HL-60 (cell line): Measurements from ENCODE around the gene AP1M2.

Experiments used
- DNase-seq, 2 experiments: peaks; one replicate each; pipeline ENCODE4 v3.0.0-alpha.2; 2010 to 2020; ENCODE audit warnings: low read depth in 1 of 2, low spot score in 1 of 2
- H3K27ac ChIP-seq: fragments of 250-450 bp; sonication (Bioruptor Pico); replicated peaks from 2 replicates; pipeline ENCODE4 v1.5.1; 2020; ENCODE audit warnings: mild to moderate bottlenecking, moderate library complexity
- H3K27me3 ChIP-seq: fragments of 250-450 bp; sonication (Bioruptor Pico); 2 replicates; pipeline ENCODE4 v1.5.1; 2021; ENCODE audit warnings: mild to moderate bottlenecking, moderate library complexity; ENCODE audit not compliant: insufficient read depth, poor library complexity, severe bottlenecking
- H3K4me3 ChIP-seq: replicated peaks from 2 replicates; pipeline ENCODE4 v1.5.1; 2011; ENCODE audit warnings: mild to moderate bottlenecking, control low read depth, low read length; ENCODE audit not compliant: insufficient read depth
- GABPA ChIP-seq: IDR thresholded peaks from 2 replicates; pipeline ENCODE4 v1.6.1; 2012; ENCODE audit warnings: low read depth
- POLR2AphosphoS5 ChIP-seq: IDR thresholded peaks from 2 replicates; pipeline ENCODE4 v1.6.1; 2012; ENCODE audit warnings: low read depth
- SPI1 ChIP-seq: IDR thresholded peaks from 2 replicates; pipeline ENCODE4 v1.6.1; 2012; ENCODE audit warnings: low read depth, mild to moderate bottlenecking, borderline replicate concordance
- TF ChIP-seq, protein P1 (sequence below): IDR thresholded peaks from one replicate; pipeline ENCODE4 v1.5.1; 2011; ENCODE audit warnings: low read length, control low read depth, inconsistent platforms; ENCODE audit not compliant: insufficient read depth
- TF ChIP-seq, protein P2 (sequence below): IDR thresholded peaks from 2 replicates; pipeline ENCODE4 v1.6.1; 2012; ENCODE audit warnings: low read depth; ENCODE audit not compliant: insufficient replicate concordance

The AP1M2 gene

DNA sequence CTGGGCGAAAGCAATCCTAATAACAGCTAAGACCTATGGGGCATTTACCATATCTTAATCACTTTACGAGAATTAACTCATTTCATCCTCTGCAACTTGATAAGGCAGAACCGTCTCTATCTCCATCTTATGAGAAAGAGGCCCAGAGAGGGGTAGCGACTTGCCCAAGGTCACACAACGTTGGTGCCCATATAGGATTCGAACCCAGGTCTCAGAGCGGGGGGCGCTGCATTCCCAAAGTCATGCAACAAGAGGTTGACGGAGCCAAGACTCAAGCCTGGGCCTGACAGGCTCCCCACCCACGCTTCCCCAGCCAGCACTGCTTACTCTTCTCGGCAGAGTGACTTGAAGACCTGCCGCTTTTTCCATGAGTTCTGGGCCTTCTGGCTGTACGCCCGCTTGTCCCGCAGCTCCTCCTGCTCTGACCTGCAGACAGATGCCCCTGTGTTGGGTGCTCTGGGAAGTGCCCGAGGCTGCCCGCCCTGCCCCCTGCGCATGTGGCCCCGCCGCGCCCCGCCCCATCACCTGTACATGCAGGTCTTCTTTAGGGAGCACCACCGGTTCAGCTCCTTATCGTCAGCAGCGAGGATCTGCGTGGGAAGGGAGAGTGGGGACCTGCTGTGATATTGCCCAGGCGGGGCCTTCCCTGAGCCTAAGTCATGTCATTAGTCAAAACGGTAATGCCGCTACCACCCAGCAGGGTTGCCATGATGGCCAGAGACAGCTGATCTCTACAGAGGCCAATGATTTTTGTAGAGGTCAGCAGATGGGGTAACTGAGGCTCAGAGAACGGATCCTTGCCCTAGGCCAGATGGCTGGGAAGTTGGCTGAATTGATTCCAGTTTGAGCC is 32.1 kb downstream of the AP1M2 start:
- peak overlapping the region; percentile 50; the same call in 1 of the 2 replicates for H3K27ac ChIP-seq
- no peak for DNase-seq
- no peak for TF ChIP-seq GABPA
- TF ChIP-seq, protein P1, sequence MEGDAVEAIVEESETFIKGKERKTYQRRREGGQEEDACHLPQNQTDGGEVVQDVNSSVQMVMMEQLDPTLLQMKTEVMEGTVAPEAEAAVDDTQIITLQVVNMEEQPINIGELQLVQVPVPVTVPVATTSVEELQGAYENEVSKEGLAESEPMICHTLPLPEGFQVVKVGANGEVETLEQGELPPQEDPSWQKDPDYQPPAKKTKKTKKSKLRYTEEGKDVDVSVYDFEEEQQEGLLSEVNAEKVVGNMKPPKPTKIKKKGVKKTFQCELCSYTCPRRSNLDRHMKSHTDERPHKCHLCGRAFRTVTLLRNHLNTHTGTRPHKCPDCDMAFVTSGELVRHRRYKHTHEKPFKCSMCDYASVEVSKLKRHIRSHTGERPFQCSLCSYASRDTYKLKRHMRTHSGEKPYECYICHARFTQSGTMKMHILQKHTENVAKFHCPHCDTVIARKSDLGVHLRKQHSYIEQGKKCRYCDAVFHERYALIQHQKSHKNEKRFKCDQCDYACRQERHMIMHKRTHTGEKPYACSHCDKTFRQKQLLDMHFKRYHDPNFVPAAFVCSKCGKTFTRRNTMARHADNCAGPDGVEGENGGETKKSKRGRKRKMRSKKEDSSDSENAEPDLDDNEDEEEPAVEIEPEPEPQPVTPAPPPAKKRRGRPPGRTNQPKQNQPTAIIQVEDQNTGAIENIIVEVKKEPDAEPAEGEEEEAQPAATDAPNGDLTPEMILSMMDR, result no peak
- TF ChIP-seq POLR2AphosphoS5, result no peak
- no peak for TF ChIP-seq SPI1
- TF ChIP-seq, protein P2, sequence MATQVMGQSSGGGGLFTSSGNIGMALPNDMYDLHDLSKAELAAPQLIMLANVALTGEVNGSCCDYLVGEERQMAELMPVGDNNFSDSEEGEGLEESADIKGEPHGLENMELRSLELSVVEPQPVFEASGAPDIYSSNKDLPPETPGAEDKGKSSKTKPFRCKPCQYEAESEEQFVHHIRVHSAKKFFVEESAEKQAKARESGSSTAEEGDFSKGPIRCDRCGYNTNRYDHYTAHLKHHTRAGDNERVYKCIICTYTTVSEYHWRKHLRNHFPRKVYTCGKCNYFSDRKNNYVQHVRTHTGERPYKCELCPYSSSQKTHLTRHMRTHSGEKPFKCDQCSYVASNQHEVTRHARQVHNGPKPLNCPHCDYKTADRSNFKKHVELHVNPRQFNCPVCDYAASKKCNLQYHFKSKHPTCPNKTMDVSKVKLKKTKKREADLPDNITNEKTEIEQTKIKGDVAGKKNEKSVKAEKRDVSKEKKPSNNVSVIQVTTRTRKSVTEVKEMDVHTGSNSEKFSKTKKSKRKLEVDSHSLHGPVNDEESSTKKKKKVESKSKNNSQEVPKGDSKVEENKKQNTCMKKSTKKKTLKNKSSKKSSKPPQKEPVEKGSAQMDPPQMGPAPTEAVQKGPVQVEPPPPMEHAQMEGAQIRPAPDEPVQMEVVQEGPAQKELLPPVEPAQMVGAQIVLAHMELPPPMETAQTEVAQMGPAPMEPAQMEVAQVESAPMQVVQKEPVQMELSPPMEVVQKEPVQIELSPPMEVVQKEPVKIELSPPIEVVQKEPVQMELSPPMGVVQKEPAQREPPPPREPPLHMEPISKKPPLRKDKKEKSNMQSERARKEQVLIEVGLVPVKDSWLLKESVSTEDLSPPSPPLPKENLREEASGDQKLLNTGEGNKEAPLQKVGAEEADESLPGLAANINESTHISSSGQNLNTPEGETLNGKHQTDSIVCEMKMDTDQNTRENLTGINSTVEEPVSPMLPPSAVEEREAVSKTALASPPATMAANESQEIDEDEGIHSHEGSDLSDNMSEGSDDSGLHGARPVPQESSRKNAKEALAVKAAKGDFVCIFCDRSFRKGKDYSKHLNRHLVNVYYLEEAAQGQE, result no peak
- H3K27me3 ChIP-seq, result no peaks in the 10 kb centered on the region
- no peak overlapping the region for H3K4me3 ChIP-seq

DNA sequence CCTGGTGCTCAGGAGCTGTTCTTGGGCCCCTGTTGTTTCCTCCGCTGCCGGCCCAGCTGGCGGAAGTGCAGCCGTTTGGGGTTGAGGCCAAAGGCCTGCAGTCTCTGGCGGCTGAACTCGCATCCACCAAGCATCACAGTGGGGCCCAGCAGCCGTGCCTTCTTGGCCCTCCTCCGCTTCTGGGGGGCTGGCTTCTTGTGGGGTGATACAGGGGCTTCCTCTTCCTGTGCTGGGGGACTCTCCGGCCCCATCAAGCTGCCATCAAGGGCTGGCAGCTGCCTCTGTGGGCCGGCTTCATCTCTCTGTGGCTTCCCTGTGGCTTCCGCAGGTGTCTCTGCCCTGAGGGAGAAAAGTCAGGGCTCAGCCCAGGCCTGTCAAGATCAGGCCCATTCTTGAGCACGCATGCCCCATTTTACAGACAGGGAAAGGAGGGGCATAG is 33.1 kb downstream of the AP1M2 start:
- Histone ChIP-seq H3K4me3 (no peak overlapping the region), H3K27me3 (no peaks in the 10 kb centered on the region), H3K27ac (peak overlapping the region; percentile 50)
- peak in 1 of 2 experiments; percentile 80 for DNase-seq
- TF ChIP-seq, protein P2, result peak; percentile 13
- TF ChIP-seq, protein P1, result no peak
- TF ChIP-seq SPI1 (peak; percentile 45; the same call in 1 of the 2 replicates), GABPA (peak; percentile 46; the same call in 1 of the 2 replicates), POLR2AphosphoS5 (peak; percentile 76)

DNA sequence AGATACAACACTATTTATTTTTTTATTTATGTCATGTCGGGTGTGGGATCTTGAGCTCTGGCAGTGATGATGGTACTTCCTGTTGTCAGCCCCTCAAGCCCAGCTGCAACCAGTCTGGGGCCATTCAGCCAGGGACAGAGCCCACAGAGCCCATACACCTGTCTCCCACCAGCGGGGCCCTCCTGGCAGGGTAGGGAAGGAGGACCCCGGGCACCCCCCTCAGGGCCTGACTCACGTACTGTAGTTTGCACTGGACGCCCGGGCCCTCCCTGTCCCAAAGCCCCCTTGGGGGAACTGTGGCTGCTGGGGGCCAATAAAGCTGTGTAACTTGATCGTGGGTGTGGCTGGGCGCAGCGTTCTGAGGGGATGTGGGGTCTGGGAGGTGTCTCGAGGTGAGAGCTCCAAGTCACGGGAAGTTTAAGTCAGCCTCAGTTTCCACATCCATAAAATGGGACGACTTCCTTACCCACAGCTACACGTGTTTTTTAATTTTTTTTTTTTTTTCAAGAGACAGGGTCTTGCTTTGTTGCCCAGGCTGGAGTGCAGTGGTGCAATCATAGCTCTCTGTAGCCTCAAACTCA is 33.9 kb downstream of the AP1M2 start:
- TF ChIP-seq POLR2AphosphoS5 (no peak), GABPA (no peak)
- TF ChIP-seq, protein P1, result no peak
- TF ChIP-seq, protein P2, result no peak
- Histone ChIP-seq H3K4me3 (no peak overlapping the region), H3K27ac (peak overlapping the region; percentile 50), H3K27me3 (no peaks in the 10 kb centered on the region)
- DNase-seq, result no peak
